NCI-H446 treated with DMSO at 0.1 percent for 48 hours (cell line): ENCODE measurements around the gene SPNS2.

Experiments
- DNase-seq: peaks from one replicate; lab custom pipeline; 2025; lab: John Stamatoyannopoulos, UW

SPNS2 gene

DNA sequence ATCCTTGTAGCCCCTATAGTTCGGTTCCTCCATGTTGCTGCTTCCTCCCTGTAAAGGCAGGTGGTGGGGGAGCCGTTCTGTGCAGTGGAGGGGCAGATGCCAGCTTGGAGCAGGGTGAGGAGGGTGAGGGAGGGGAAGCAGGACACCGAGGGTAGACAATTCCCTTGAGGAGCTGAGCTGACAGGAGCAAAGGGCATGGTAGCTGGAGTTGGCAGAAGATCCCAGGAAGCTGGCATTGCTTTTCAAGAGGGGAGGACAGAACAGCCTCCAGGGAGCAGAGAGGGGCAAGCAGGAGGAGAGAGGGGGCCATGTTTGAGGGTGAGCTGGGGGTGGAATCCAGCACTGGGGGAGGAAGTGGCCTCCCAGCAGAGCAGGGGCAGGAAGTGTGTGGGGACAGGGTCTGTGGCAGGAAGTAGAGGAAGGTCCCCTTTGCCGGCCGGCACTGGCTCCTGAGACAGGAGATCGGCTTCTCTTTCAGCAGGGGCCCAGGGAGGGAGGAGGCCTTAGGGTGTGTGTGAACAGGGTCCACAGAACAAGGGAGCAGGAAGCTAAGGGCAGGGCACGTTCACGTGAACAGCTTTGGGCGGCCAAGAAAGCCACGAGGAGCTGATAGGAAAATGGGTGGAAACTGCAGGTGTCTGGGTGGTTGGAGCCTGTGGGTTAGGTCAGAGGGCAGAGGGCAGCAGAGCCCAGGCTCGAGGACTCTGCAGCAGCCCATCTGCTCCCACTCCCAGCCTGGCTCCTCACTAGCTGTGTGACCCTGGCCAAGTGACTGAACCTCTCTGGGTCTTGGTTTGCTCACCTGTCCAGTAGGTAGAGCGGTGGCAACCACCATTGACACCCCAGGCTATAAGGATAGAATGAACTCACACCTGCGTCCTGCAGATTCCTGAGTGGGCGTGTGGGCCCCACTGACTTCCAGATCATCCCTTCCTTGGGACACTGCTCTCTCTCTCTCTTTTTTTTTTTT lies 17.5 kb upstream of the SPNS2 start:
- no peak for DNase-seq

DNA sequence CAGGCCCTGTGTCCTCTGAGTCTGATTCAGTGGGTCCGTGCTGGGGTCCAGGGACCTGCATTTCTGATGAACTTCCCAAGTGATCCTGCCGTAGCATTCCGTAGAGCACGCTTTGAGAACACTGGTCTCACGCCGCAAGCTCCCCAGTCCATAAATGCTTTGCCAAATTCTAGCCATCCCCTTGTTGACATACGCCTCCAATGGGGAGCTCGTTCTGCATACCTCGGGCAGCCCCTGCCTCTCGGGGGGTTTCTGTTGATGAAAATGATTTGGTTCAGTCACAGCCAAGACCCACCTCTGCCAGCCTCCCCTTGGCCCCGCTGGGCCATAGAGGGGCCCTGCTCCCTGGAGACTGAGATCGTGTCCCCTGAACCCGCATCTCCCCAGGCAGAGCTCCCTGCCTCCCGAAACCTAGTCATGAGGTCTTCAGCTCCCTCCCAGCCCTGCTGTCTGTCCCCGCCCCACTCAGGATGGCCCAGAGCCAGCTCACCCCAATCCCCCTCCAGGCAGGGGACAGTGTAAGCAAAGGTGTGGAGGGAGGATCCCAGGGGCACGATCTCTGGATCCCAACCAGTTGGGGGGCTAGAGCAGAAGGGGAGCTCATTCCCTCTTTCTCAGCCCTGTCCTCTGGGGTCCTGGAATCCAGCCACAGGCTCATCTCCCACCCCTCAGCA lies 16.2 kb upstream of the SPNS2 start:
- no peak for DNase-seq

DNA sequence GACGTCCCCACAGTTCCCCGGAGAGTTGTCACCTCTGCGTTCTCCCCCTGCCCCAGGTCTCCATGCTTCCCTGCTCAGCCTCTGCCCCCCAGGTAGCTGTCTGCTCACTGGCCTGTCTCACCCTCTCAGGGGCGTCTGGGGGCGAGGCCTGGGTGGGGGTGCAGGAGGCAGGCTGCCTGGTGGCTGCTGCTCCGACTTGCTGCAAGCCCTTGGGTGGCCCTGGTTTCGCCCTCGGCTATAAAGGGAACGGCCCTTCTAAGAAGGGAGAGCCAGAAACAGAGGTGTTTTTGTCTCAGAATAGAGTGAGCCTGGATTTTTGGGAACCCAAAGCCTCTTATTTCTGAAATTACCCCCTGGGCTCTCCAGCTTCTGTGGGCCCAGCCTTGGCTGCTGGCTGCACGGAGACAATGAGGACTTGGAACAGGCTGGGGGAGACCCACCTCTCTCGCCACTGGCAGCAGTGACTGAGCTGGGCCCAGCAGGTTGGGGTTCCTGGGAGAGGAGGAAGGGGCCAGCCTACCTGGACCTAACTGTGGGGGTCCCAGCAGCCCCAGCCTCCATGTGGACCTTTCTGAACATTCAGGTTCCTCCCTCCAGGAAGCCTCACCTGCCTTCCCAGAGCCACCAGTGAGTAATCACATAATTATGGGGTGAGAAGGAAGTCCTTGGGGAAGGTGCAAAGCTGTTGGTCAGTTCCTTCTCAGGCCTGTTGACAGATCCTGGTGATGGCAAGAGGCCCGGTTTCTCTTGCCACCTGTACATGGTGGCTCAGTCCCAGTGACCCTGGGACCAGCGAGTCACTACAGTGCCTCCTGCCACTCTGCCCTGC lies 15.5 kb upstream of the SPNS2 start:
- no peak for DNase-seq

DNA sequence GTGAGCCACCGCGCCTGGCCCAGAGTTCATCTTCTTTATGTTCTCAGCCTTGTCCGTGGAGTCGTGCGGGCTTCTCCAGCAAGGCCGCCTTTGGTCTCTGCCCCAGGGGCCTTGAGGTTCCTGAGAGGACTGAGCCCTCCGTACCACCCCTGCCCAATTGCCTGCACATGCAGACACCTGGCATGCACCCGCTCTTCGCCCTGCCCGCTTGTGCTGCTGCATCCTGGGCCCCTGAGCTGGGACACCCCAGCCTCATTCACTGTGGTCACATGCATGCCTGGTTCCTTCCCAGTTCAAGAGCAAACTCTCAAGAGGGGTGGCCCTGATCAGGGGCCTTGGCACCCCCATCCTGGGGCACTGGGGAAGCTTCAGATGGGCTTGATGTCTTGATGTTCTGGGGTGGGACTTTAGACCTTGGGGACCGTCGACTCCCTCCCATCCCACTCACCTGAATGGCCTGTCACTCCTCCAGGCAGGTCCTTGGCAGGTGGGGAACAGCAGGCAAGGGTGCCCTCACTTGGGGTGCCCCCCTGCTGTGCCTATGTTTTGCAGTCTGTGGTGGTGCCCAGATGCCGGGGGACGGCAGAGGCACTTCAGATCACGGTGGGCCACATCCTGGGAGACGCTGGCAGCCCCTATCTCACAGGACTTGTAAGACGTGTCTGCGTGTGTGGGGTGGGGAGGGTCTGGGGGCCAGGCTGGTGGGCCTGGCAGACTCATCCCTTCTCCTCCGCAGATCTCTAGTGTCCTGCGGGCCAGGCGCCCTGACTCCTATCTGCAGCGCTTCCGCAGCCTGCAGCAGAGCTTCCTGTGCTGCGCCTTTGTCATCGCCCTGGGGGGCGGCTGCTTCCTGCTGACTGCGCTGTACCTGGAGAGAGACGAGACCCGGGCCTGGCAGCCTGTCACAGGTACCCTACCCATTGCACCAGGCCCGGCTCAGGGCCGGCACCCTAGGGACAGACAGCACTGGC lies 12.7 kb upstream of the SPNS2 start:
- no peak for DNase-seq

DNA sequence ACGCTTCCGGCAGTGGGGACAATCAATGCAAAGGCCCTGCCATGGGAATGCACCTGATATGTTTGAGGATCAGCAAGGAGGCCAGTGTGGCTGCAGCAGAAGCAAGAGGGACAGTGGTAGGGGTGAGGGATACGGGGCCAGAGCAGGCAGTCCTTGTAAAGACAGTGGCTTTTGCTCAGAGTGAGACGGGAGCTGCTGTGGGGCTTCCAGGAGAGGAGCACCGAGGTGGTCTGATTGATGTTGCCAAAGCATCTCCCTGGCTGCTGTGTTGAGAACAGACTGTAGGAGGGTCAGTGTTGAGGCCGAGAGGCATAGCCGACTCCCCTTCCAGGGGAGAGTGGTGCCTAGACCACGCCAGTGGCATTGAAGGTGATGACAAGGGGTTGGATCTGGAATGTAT lies 11.4 kb upstream of the SPNS2 start:
- no peak for DNase-seq

DNA sequence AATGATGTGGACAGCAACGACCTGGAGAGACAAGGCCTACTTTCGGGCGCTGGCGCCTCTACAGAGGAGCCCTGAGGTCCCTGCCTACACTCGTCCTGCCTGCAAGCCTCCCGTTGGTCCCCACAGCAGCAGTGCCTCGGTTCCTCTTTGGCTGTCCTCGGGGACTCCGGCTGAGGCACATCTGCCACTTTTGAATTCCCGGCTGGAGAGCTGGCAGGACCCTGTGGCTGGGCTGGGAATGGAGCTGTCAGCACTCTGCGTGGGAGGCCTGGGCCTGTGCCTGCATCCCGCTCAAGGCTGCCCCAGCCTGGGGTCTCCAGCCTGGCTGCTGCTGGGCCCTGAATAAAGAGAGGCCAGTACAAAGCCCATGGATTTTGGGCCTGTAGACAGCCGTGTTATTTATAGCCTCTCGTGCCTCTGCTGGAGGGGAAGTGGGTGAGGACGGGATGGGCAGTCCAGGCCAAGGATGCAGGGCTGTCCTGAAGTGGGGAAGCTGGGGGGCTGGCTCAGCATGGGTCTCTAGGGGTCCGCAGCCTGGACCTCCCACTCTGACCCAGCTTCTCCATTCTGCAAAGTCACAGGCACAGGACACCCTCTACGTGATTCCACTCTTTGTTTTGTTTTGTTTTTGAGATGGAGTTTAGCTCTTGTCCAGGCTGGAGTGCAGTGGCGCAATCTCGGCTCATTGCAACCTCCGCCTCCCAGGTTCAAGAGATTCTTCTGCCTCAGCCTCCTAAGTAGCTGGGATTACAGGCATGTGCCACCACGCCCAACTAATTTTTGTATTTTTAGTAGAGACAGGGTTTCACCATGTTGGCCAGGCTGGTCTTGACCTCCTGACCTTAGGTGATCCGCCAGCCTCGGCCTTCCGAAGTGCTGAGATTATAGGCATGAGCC lies 10.6 kb upstream of the SPNS2 start:
- DNase-seq, result peak; percentile 34

DNA sequence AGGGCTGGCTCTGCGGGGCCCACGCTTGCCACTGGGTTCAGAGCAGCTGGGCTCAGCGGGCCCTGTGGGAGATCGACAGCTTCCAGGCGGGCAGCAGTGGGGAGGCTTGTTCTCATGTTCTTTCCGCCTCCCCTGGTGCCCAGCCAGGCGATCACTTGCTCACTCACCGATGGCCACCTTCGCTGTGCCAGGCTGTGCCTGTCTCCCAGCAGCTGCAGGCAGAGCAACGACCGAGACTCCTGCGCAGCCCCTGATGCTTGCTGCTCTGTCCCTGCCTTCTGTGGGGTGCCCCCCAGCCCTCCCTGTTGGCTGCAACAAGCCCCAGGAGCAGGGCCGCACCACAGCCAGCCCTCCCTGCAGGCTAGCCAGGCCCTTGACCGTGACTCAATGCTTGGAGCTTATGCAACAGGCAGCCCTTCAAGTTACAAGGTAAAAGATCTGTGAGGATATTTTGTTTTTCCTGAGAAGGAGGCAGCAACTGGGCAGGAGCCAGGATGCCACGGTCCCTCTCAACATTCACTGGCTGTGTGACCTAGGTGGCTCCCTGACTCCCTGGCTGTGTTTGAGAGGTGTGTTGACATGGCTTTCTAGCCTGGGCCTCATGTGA lies 9.6 kb upstream of the SPNS2 start:
- DNase-seq, result no peak

DNA sequence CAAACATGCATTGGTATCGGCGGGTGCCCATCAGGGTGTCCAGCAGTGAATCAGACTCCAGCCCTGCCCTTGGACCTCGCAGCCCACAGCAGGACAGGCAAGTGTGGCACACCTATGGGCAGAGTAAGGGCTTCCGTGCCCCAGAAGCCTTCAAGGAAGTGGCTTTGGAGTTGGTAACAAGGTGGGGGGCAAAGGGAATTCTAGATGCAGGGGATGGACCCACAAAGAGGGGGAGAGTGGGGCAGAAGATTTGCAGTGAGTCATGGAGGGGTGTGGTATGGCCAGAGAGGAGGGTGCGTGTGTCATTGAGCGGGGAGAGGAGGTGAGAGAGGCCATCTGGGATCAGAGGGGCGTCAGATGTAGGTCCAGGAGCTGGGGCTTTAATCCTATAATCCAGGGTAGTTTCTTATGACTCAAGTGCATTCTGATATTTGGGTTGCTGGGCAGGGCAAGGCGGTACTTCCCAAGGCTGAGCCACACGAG lies 8.5 kb upstream of the SPNS2 start:
- no peak for DNase-seq

DNA sequence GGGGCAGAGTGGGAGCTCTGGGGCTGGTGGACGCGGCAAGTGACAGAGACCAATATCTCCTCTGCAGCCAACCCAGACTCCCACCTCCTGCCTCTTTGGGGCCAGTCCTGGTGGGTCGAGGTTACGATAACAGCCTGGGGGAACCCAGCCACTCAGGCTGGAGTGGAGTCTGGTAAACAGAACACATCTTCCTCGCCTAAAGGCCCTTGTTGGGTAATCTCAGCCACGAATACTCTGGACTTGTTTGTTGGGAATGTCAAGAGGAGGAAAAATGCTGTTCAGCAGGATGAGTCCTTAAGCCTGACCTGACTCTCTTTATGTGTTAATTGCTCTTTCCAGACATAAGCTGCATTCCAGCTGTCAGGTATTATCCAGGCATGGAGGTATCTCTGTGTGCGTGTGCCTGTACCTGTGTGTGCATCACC lies 8.0 kb upstream of the SPNS2 start:
- no peak for DNase-seq

DNA sequence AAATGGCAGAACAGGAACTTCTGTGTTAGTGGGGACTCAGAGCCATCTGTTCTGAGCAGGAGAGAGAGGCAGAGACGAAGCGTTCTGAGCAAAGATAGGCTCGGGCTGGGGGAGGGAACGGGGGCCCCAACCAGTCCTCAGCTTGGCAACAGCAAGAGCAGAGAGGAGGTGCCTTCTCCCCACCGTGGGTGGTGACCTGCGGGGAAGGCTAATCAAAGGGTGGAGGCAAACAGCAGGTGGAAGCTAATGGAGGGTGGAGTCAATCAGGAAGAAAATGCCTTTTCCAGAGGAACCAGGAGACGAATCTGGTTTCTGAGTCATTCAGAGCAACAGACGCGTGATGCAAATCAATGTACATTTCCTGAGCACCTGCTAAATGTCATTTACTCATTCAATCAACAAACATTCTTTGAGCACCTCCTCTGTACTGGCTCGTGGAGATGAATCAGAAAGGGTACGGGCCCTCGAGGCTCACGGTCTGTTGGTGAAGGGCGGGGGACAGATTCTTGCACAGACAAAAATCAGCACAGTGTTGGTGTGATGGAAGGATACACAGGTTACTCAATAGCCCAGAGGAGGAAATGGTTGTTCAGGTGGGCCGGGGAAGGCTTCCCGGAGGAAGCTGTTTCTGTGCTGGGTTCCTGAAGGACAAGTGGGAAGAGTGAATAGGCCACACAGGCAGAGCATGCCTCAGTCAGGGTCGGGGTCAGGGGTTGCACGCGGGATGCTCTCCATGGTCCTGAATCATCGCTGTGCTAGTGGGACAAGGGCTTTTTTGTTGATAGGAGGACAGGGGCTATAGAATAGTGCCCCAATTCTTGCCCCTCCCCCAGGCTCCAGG lies 5.7 kb upstream of the SPNS2 start:
- no peak for DNase-seq

DNA sequence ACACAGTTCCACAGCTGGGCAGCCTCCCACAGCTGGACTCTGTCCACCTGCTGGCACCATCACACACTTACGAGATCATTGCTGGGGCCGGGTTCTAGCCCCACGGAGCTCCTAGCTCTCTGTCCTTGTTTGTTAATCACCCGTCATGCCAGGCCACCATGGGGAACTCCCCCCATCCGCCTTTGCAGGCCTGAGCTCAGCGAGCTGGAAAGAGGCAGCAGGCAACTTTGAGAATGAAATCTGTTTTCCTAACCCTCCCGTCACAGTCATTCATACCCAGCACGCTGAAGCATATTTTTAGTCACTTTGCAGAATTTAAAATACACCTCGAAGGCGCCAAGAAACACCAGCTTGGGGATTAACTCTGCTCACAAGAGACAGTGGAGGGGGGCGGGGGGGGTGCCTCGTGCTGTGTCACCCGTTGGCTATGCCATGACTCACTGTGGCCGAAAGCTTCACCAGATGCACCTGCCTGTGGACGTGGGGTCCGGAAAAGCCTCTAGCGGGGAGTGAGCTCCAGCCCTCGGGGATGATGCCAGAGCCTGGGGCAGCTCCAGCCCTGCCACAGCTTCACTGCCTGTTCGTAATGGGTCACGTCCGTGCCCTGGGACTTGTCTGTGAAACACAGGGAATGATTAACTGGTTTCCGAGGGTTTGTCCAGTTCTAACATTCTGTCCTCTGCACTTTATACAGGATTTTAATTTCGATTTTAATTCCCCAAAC lies 1.4 kb upstream of the SPNS2 start:
- no peak for DNase-seq

DNA sequence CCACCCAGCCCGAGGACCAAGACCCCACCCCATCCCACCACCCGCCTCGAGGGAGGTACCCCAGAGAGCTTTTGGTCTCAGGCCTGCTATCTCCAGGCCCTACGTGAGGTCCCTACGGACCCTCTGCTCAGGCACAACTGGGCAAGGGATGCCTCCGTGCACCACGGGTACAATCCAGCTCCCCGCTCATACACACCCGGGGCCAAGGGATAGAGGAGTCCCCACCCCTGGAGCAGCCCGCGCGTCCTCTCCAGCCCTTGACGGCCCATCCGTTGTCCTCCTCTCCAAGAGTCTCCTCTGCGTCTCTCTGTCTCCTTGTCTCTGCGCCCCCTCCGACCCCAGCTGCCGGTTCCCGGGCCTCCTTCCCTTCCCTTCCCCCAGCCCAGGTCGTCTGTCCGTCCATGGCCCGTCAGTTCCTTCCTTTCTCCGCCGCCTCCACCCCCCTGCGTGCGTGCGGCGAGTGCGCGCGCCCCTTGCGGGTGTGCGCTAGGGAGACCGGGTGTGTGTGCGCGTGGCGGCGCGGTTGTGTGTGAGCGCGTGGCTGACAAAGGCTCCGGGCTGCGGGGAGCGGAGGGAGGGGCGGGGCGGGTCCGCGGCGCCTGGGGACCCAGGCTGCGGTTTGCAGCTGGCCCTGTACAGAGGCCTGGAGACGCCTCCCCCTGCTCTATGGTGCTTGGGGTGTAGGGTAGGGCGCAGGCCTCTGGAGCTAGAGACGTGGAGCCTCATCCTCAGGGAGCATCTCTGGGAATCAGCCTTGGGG lies 930 bp downstream of the SPNS2 start:
- DNase-seq, result no peak

DNA sequence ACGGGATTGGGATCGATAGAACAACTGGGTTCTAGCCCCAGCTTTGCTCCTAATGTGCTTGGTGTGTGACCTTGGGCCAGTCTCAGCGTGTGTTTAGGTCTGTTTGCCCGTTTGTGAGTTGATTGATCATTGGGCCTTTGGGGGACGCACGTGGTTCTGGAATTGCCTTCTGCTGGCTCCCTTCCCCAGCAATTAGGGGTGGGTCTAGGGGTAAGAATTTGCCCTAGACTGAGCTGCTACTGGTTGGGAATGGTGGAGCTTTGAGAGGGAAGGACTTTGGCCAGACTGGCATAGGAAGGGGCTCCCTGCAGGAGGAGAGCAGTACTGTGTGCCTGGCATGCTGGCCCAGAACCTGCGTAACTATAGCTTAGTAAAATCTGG lies 1.5 kb downstream of the SPNS2 start:
- DNase-seq, result no peak

DNA sequence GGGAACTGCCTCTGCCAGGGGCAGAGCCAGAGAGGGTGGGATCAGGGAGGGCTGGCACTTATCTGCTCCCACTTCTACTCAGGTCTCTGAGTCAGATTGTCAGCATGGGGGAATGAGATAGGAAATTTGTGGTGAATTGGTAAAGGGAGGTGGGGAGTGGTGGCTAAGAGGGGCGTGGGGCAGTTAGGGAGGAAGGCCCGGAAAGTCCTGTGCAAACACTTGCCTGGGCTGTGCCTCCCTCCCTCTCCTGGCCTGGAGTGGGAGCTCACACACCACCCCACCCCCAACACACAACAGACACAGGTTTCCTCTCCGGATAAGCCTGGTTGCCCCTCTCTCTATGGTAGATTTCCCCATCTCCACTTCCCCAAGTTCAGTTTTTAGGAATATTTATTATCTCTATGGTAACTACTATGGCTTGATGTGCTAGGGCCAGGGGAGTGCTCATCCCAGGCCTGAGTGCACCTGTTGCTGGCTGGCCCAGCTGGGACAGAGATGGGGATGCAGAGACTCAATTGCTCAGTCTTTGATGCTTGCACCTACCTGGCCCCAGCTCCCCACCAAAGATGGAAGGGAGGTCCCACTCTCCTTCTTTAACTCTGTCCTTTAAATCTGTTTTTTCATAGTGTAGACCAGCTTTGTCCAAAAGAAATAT lies 2.7 kb downstream of the SPNS2 start:
- DNase-seq, result no peak

DNA sequence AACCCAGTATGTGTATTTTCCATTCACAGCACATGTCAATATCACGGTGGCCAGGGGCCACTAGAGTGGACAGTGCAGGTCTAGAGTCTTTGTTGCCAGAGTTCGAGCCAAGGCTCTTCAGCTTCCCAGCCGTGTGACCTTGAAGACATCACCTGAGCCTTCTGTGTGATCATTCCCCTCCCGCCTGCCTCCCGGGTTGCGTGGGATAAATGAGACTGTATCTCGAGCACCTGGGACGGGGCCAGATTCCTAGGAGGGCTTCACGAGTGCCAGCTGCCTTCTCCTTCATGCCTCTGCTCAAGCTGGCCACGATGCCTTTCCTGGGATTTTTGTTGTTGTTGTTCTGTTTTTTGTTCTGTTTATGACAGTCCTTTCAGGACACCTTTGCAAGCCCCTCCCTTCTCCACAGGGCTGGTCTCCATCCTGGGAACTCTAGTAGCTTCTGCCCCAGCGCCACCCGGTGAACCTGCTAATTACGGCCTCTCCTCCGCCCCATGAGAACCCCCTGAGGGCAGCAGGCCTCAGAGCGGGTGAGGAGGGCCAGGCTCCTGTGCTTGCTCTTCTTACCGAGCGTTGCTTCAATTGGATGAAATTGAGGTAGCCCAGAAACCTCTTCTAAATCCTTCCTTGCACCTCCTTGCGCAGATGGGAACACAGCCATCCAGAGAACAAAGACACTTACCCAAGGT lies 3.9 kb downstream of the SPNS2 start:
- DNase-seq, result no peak
